HCT116 (cell line): Measurements from ENCODE around the gene ZFPL1. TPM values are rescaled to one million over a fixed set of nuclear protein-coding genes. Genes with fewer than 3 reads are reported as not detected.

Experiments
- ATAC-seq: fragments of 200-7000 bp; cut with Tn5 transposase; 2 replicates; pipeline ENCODE4 v1.9.1; 2020; ENCODE audit warnings: mild to moderate bottlenecking, moderate library complexity
- BruUV-seq: library from RNA; stranded (reverse); fragments of 400-500 nt; replicated peaks from 2 replicates; lab custom pipeline; 2021; lab: Mats Ljungman, UMichigan
- CTCF ChIA-PET: fragments of 300-600 bp; sonication (Branson Sonifier 250); formaldehyde crosslinking; loops from one replicate; lab custom pipeline; 2021; ENCODE audit warnings: antibody characterized with exemption; lab: Charles Lee
- POLR2A ChIA-PET: fragments of 300-600, 350-600 bp; sonication (Branson Sonifier 250); formaldehyde crosslinking; loops from one replicate; lab custom pipeline; 2021; ENCODE audit warnings: antibody characterized with exemption; lab: Charles Lee
- RAD21 ChIA-PET, 2 experiments: fragments of 300-600 bp; sonication (Branson Sonifier 250); formaldehyde crosslinking; loops; one replicate each; lab custom pipeline; 2023; ENCODE audit warnings: low total read pairs in 2 of 2; ENCODE audit not compliant: uncharacterized antibody in 2 of 2, unreplicated experiment in 2 of 2, low non-redundant PET in 1 of 2; lab: Charles Lee
- DNase-seq: peaks from one replicate; pipeline ENCODE4 v3.0.0-alpha.2; 2010; ENCODE audit warnings: low read depth, low spot score
- H2AFZ ChIP-seq: fragments of 200-600 bp; shearing (Covaris generic), sonication (generic); 2 replicates; pipeline ENCODE4 v1.6.1; 2017; ENCODE audit warnings: low read depth, mixed run types, mixed read lengths, antibody characterized with exemption, low read length; ENCODE audit not compliant: poor library complexity, severe bottlenecking
- H3K27ac ChIP-seq: 2 replicates; pipeline ENCODE4 v1.5.1; 2012; ENCODE audit warnings: low read depth, low read length
- H3K27me3 ChIP-seq: fragments of 200-600 bp; sonication (generic); 2 replicates; pipeline ENCODE4 v1.6.1; 2016; ENCODE audit warnings: mixed run types, low read length, mixed read lengths; ENCODE audit not compliant: insufficient read depth
- H3K36me3 ChIP-seq, 2 experiments: fragments of 200-500 bp in 1 of 2; fragments of 200-600 bp in 1 of 2; sonication (Bioruptor generic) in 1 of 2; sonication (generic) in 1 of 2; 2 replicates each; pipeline versions ENCODE4 v1.5.1 to v1.6.1; 2014 to 2016; ENCODE audit warnings: low read length in 2 of 2, inconsistent platforms in 1 of 2, mixed read lengths in 1 of 2, mixed run types in 1 of 2; ENCODE audit not compliant: insufficient read depth in 2 of 2, control insufficient read depth in 1 of 2
- H3K4me1 ChIP-seq, 2 experiments: fragments of 200-600 bp in 1 of 2; sonication (generic) in 1 of 2; 2 replicates each; pipeline versions ENCODE4 v1.5.1 to v1.6.1; 2012 to 2017; ENCODE audit warnings: low read length in 2 of 2, inconsistent platforms in 1 of 2, mild to moderate bottlenecking in 1 of 2, mixed read lengths in 1 of 2, mixed run types in 1 of 2, moderate library complexity in 1 of 2; ENCODE audit not compliant: insufficient read depth in 2 of 2, control insufficient read depth in 1 of 2
- H3K4me2 ChIP-seq: fragments of 200-600 bp; sonication (generic); 2 replicates; pipeline ENCODE4 v1.6.1; 2017; ENCODE audit warnings: mixed run types, low read length, mixed read lengths
- H3K4me3 ChIP-seq, 2 experiments: fragments of 200-600 bp in 1 of 2; sonication (generic) in 1 of 2; replicated peaks in 1 of 2; 2 replicates each; pipeline ENCODE4 v1.5.1; 2011 to 2016; ENCODE audit warnings: low read length in 2 of 2, control low read depth in 1 of 2, low read depth in 1 of 2, mild to moderate bottlenecking in 1 of 2, mixed read lengths in 1 of 2, mixed run types in 1 of 2
- H3K79me2 ChIP-seq: fragments of 200-600 bp; sonication (generic); 2 replicates; pipeline ENCODE4 v1.6.1; 2017; ENCODE audit warnings: mild to moderate bottlenecking, mixed run types, low read length, moderate library complexity, mixed read lengths; ENCODE audit not compliant: insufficient read depth
- H3K9ac ChIP-seq: fragments of 200-600 bp; sonication (generic); 2 replicates; pipeline ENCODE4 v1.6.1; 2016; ENCODE audit warnings: low read length, mixed read lengths
- H3K9me2 ChIP-seq: fragments of 200-600 bp; sonication (generic), shearing (Covaris generic); 2 replicates; pipeline ENCODE4 v1.6.1; 2017; ENCODE audit warnings: mixed run types, mild to moderate bottlenecking, moderate library complexity; ENCODE audit not compliant: insufficient read depth
- H3K9me3 ChIP-seq, 2 experiments: fragments of 200-500 bp in 1 of 2; fragments of 200-600 bp in 1 of 2; sonication (Bioruptor generic) in 1 of 2; sonication (generic) in 1 of 2; 2 replicates each; pipeline ENCODE4 v1.6.1; 2014 to 2017; ENCODE audit warnings: low read length in 2 of 2, mixed read lengths in 2 of 2, inconsistent platforms in 1 of 2, low read depth in 1 of 2, mild to moderate bottlenecking in 1 of 2, mixed run types in 1 of 2, moderate library complexity in 1 of 2; ENCODE audit not compliant: control insufficient read depth in 1 of 2, insufficient read depth in 1 of 2
- H4K20me1 ChIP-seq: fragments of 200-600 bp; sonication (generic), shearing (Covaris generic); 2 replicates; pipeline ENCODE4 v1.6.1; 2017; ENCODE audit warnings: mixed run types, mild to moderate bottlenecking, moderate library complexity; ENCODE audit not compliant: insufficient read depth
- CBX3 ChIP-seq: IDR thresholded peaks from 2 replicates; pipeline ENCODE4 v1.6.1; 2012; ENCODE audit warnings: low read depth
- CEBPB ChIP-seq: IDR thresholded peaks from 2 replicates; pipeline ENCODE4 v1.6.1; 2012; ENCODE audit warnings: low read depth
- ELF1 ChIP-seq: IDR thresholded peaks from 2 replicates; pipeline ENCODE4 v1.6.1; 2012; ENCODE audit warnings: low read depth, borderline replicate concordance
- FOSL1 ChIP-seq: IDR thresholded peaks from 2 replicates; pipeline ENCODE4 v1.6.1; 2012; ENCODE audit warnings: low read depth
- TCF7L2 ChIP-seq: IDR thresholded peaks from 2 replicates; pipeline ENCODE4 v1.7.0; 2011; ENCODE audit warnings: borderline replicate concordance, inconsistent platforms; ENCODE audit not compliant: insufficient read depth, insufficient read length; ENCODE audit errors: extremely low read depth
- ZFX ChIP-seq: fragments of 450-650 bp; IDR thresholded peaks from 2 replicates; pipeline ENCODE4 v1.6.1; 2017
- intact Hi-C: fragments of 100-400 bp; cut with micrococcal nuclease; formaldehyde crosslinking; loops from 2 replicates; pipeline ENCODE4 v1.10.0; 2022
- total RNA-seq: library from RNA; stranded (reverse); gene quantifications from one replicate; pipeline ENCODE4 v1.2.1, GENCODE V29; 2021; ENCODE audit not compliant: unreplicated experiment
- TF ChIP-seq, protein P1 (sequence below): IDR thresholded peaks from 2 replicates; pipeline ENCODE4 v1.6.1; 2012; ENCODE audit warnings: low read depth
- TF ChIP-seq, protein P2 (sequence below): IDR thresholded peaks from 2 replicates; pipeline ENCODE4 v1.6.1; 2011; ENCODE audit warnings: mild to moderate bottlenecking, low read length, moderate library complexity; ENCODE audit not compliant: insufficient replicate concordance; ENCODE audit errors: extremely low read depth
- TF ChIP-seq, protein P3 (sequence below): IDR thresholded peaks from 2 replicates; pipeline ENCODE4 v1.6.1; 2012

The ZFPL1 gene
- total RNA-seq, 1 experiment from 2014 or later: 35.3 TPM

DNA sequence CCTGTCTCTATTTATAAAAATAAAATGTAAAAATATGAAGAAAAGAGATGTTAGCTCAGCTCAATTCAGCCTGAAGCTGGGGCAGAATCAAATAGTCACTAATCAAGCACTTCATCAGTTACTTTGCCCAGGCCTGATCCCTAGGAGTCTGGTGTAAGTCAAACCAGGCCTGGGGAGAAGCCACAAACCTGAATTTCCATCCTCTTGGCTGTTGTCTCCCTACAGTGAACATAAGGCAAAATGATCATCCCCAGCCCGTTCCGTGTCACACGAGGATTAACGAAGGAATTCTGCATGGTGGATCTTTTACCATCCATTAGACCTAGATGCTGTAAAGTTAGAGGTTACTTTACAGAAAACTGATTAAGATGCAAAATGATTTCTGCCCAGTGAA is 19.2 kb upstream of the ZFPL1 start:
- POLR2A ChIA-PET: no interaction called here
- Histone ChIP-seq H3K4me1 (no peaks in the 10 kb centered on the region), H3K9ac (no peak overlapping the region), H2AFZ (no peak overlapping the region), H3K4me3 (no peak overlapping the region), H4K20me1 (no peaks in the 10 kb centered on the region), H3K27ac (no peak overlapping the region), H3K79me2 (no peaks in the 10 kb centered on the region), H3K27me3 (no peaks in the 10 kb centered on the region), H3K9me3 (no peaks in the 10 kb centered on the region), H3K4me2 (no peak overlapping the region), H3K9me2 (no peaks in the 10 kb centered on the region), H3K36me3 (no peaks in the 10 kb centered on the region)
- intact Hi-C loops: no loop called here
- DNase-seq (no peak), ATAC-seq (no peak)
- CTCF ChIA-PET: no interaction called here
- no TSS peak for BruUV-seq
- RAD21 ChIA-PET: no interaction called here
- TF ChIP-seq, protein P1, sequence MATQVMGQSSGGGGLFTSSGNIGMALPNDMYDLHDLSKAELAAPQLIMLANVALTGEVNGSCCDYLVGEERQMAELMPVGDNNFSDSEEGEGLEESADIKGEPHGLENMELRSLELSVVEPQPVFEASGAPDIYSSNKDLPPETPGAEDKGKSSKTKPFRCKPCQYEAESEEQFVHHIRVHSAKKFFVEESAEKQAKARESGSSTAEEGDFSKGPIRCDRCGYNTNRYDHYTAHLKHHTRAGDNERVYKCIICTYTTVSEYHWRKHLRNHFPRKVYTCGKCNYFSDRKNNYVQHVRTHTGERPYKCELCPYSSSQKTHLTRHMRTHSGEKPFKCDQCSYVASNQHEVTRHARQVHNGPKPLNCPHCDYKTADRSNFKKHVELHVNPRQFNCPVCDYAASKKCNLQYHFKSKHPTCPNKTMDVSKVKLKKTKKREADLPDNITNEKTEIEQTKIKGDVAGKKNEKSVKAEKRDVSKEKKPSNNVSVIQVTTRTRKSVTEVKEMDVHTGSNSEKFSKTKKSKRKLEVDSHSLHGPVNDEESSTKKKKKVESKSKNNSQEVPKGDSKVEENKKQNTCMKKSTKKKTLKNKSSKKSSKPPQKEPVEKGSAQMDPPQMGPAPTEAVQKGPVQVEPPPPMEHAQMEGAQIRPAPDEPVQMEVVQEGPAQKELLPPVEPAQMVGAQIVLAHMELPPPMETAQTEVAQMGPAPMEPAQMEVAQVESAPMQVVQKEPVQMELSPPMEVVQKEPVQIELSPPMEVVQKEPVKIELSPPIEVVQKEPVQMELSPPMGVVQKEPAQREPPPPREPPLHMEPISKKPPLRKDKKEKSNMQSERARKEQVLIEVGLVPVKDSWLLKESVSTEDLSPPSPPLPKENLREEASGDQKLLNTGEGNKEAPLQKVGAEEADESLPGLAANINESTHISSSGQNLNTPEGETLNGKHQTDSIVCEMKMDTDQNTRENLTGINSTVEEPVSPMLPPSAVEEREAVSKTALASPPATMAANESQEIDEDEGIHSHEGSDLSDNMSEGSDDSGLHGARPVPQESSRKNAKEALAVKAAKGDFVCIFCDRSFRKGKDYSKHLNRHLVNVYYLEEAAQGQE: no peak
- TF ChIP-seq ZFX: no peak
- no peak for TF ChIP-seq CBX3
- TF ChIP-seq TCF7L2: no peak
- TF ChIP-seq, protein P2, sequence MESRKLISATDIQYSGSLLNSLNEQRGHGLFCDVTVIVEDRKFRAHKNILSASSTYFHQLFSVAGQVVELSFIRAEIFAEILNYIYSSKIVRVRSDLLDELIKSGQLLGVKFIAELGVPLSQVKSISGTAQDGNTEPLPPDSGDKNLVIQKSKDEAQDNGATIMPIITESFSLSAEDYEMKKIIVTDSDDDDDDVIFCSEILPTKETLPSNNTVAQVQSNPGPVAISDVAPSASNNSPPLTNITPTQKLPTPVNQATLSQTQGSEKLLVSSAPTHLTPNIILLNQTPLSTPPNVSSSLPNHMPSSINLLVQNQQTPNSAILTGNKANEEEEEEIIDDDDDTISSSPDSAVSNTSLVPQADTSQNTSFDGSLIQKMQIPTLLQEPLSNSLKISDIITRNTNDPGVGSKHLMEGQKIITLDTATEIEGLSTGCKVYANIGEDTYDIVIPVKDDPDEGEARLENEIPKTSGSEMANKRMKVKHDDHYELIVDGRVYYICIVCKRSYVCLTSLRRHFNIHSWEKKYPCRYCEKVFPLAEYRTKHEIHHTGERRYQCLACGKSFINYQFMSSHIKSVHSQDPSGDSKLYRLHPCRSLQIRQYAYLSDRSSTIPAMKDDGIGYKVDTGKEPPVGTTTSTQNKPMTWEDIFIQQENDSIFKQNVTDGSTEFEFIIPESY: no peak
- no peak for TF ChIP-seq CEBPB
- no peak for TF ChIP-seq ELF1
- no peak for TF ChIP-seq FOSL1
- TF ChIP-seq, protein P3, sequence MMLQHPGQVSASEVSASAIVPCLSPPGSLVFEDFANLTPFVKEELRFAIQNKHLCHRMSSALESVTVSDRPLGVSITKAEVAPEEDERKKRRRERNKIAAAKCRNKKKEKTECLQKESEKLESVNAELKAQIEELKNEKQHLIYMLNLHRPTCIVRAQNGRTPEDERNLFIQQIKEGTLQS: no peak
